Daoy (cell line): ENCODE data around the gene CREBBP. TPM values are rescaled to one million over a fixed set of nuclear protein-coding genes. Genes with fewer than 3 reads are reported as not detected.

Source experiments
- DNase-seq: peaks from one replicate; pipeline ENCODE4 v3.0.0-alpha.2; 2015; ENCODE audit warnings: low read depth
- total RNA-seq: library from RNA; depleted of rRNA; stranded (reverse); fragments of >200 nt; shearing (Covaris generic); gene quantifications from 2 replicates; pipeline ENCODE4 v1.2.3, GENCODE V29; 2014

Gene CREBBP
- total RNA-seq, 1 experiment from 2014 or later: 5.8 TPM

- peak; percentile 70 for DNase-seq
Observed at GRCh38 chr16:3879887-3880564, 487 bp downstream of the CREBBP start.

- peak; percentile 11 for DNase-seq
Observed at GRCh38 chr16:3879258-3879886, 1.1 kb downstream of the CREBBP start.

- DNase-seq: no peak
Observed at GRCh38 chr16:3878610-3879009, 1.9 kb downstream of the CREBBP start.

GRCh38 chr16:3876695-3877094, 3.8 kb downstream of the CREBBP start:
- no peak for DNase-seq

GRCh38 chr16:3876160-3876559, 4.4 kb downstream of the CREBBP start:
- no peak for DNase-seq

- no peak for DNase-seq
Observed at GRCh38 chr16:3874794-3875692, 5.5 kb downstream of the CREBBP start.

- DNase-seq: no peak
Observed at GRCh38 chr16:3874242-3874641, 6.3 kb downstream of the CREBBP start.

GRCh38 chr16:3873482-3874173, 6.9 kb downstream of the CREBBP start:
- DNase-seq: no peak

- no peak for DNase-seq
Observed at GRCh38 chr16:3872216-3872895, 8.2 kb downstream of the CREBBP start.

GRCh38 chr16:3868967-3869366, 11.5 kb downstream of the CREBBP start:
- no peak for DNase-seq

GRCh38 chr16:3868556-3868955, 12.0 kb downstream of the CREBBP start:
- no peak for DNase-seq

GRCh38 chr16:3866703-3867431, 13.6 kb downstream of the CREBBP start:
- DNase-seq: no peak

GRCh38 chr16:3865241-3865640, 15.3 kb downstream of the CREBBP start:
- DNase-seq: no peak

GRCh38 chr16:3864562-3864961, 16.0 kb downstream of the CREBBP start:
- DNase-seq: no peak

GRCh38 chr16:3863587-3863986, 16.9 kb downstream of the CREBBP start:
- DNase-seq: no peak

- peak; percentile 33 for DNase-seq
Observed at GRCh38 chr16:3861808-3862451, 18.6 kb downstream of the CREBBP start.

GRCh38 chr16:3859889-3860288, 20.6 kb downstream of the CREBBP start:
- DNase-seq: no peak

- no peak for DNase-seq
Observed at GRCh38 chr16:3858801-3859200, 21.7 kb downstream of the CREBBP start.

- DNase-seq: no peak
Observed at GRCh38 chr16:3857189-3858043, 23.1 kb downstream of the CREBBP start.
